GM12878 (cell line): Measurements from ENCODE around the gene PRKG1. TPM values are rescaled to one million over a fixed set of nuclear protein-coding genes. Genes with fewer than 3 reads are reported as not detected.
A peak's percentile ranks its signal among the peaks of the same experiment; 100 is the strongest.

ENCODE experiments used
- ATAC-seq: fragments of 200-7000 bp; cut with Tn5 transposase; 3 replicates; pipeline ENCODE4 v1.9.1; 2020; ENCODE audit warnings: mild to moderate bottlenecking, moderate library complexity
- BruUV-seq: library from RNA; stranded (reverse); fragments of 400-500 nt; replicated peaks from 2 replicates; lab custom pipeline; 2021; lab: Mats Ljungman, UMichigan
- CTCF ChIA-PET: fragments of 300-600 bp; sonication (Branson Sonifier 250); formaldehyde crosslinking; extraction: SDS; loops from one replicate; lab custom pipeline; 2021; ENCODE audit warnings: inconsistent platforms; lab: Yijun Ruan, JAX
- POLR2A ChIA-PET: fragments of 350-600 bp; formaldehyde crosslinking; extraction: SDS; loops from one replicate; lab custom pipeline; 2021; ENCODE audit warnings: inconsistent platforms; lab: Charles Lee
- RAD21 ChIA-PET: fragments of 300-600 bp; sonication (Branson Sonifier 250); formaldehyde crosslinking; loops from one replicate; lab custom pipeline; 2023; ENCODE audit warnings: antibody characterized with exemption; ENCODE audit not compliant: unreplicated experiment; lab: Charles Lee
- SMC1A ChIA-PET: fragments of 300-600 bp; sonication (Branson Sonifier 250); formaldehyde crosslinking; loops from one replicate; lab custom pipeline; 2023; ENCODE audit not compliant: unreplicated experiment, uncharacterized antibody; lab: Charles Lee
- DNase-seq: peaks from one replicate; pipeline ENCODE4 v3.0.0-alpha.2; 2011; ENCODE audit warnings: low read depth, low spot score
- FAIRE-seq: peaks from 3 replicates; lab custom pipeline; 2011; peaks lifted over from hg19 to GRCh38; lab: Jason Lieb, UNC
- H2AFZ ChIP-seq: 2 replicates; pipeline ENCODE4 v1.6.0; 2011; ENCODE audit warnings: low read depth, low read length, control low read depth; ENCODE audit not compliant: control insufficient read depth
- H3K27ac ChIP-seq: 2 replicates; pipeline ENCODE4 v1.5.1; 2011; ENCODE audit warnings: control low read depth; ENCODE audit not compliant: control insufficient read depth, insufficient read depth
- H3K27me3 ChIP-seq, 2 experiments: replicated peaks in 1 of 2; 2 replicates each; pipeline versions ENCODE4 v1.6.0 to v1.6.1; 2011; ENCODE audit warnings: low read length in 1 of 2; ENCODE audit not compliant: control insufficient read depth in 2 of 2, insufficient read depth in 2 of 2
- H3K36me3 ChIP-seq, 2 experiments: 2 replicates each; pipeline ENCODE4 v1.5.1; 2011; ENCODE audit warnings: low read length in 1 of 2; ENCODE audit not compliant: control insufficient read depth in 2 of 2, insufficient read depth in 2 of 2
- H3K4me1 ChIP-seq: 2 replicates; pipeline ENCODE4 v1.6.1; 2011; ENCODE audit warnings: mild to moderate bottlenecking, low read length, moderate library complexity, mixed read lengths; ENCODE audit not compliant: control insufficient read depth, insufficient read depth
- H3K4me2 ChIP-seq: 2 replicates; pipeline ENCODE4 v1.6.0; 2011; ENCODE audit warnings: control low read depth; ENCODE audit not compliant: control insufficient read depth, insufficient read depth
- H3K4me3 ChIP-seq: fragments of 200-600 bp; sonication (generic); 2 replicates; pipeline ENCODE4 v1.5.1; 2016
- H3K79me2 ChIP-seq: 2 replicates; pipeline ENCODE4 v1.6.0; 2011; ENCODE audit warnings: low read length; ENCODE audit not compliant: control insufficient read depth, insufficient read depth
- H3K9ac ChIP-seq: 2 replicates; pipeline ENCODE4 v1.8.0; 2011; ENCODE audit warnings: low read length, control low read depth, mixed read lengths; ENCODE audit not compliant: control insufficient read depth, insufficient read depth
- H3K9me3 ChIP-seq: replicated peaks from 3 replicates; pipeline ENCODE4 v1.5.1; 2011; ENCODE audit warnings: mild to moderate bottlenecking, low read length; ENCODE audit not compliant: control insufficient read depth, insufficient read depth
- H4K20me1 ChIP-seq: 2 replicates; pipeline ENCODE4 v1.6.0; 2011; ENCODE audit not compliant: control insufficient read depth, insufficient read depth
- CBX5 ChIP-seq: sonication (generic); IDR thresholded peaks from 2 replicates; pipeline ENCODE4 v1.6.1; 2016; ENCODE audit warnings: low read depth, moderate library complexity, mild to moderate bottlenecking, inconsistent platforms
- CHD2 ChIP-seq: IDR thresholded peaks from 2 replicates; pipeline ENCODE4 v1.6.1; 2011; ENCODE audit warnings: low read depth, low read length, improper control_type of control experiment, borderline replicate concordance
- FOS ChIP-seq: IDR thresholded peaks from 3 replicates; pipeline ENCODE4 v1.6.1; 2011; ENCODE audit warnings: borderline replicate concordance; ENCODE audit not compliant: insufficient read length; ENCODE audit errors: extremely low read depth
- HDAC6 ChIP-seq: fragments of 200-600 bp; sonication (generic); IDR thresholded peaks from one replicate; pipeline ENCODE4 v1.8.0; 2017; ENCODE audit warnings: antibody characterized with exemption; ENCODE audit not compliant: unreplicated experiment
- NR2C1 ChIP-seq: fragments of 450-650 bp; IDR thresholded peaks from 2 replicates; pipeline ENCODE4 v1.6.1; 2017; ENCODE audit warnings: antibody characterized with exemption, mild to moderate bottlenecking, moderate library complexity
- RB1 ChIP-seq: fragments of 450-650 bp; formaldehyde crosslinking; IDR thresholded peaks from 2 replicates; pipeline ENCODE4 v1.6.1; 2017; ENCODE audit warnings: mild to moderate bottlenecking, borderline replicate concordance
- RCOR1 ChIP-seq: conservative IDR thresholded peaks from 2 replicates; pipeline ENCODE4 v1.6.1; 2012; ENCODE audit warnings: low read depth, low read length, improper control_type of control experiment
- SUZ12 ChIP-seq: fragments of 200-600 bp; sonication (generic); IDR thresholded peaks from one replicate; pipeline ENCODE4 v1.6.1; 2018; ENCODE audit warnings: antibody characterized with exemption, mild to moderate bottlenecking; ENCODE audit not compliant: unreplicated experiment
- ZNF274 ChIP-seq: IDR thresholded peaks from one replicate; pipeline ENCODE4 v1.8.0; 2011; ENCODE audit not compliant: insufficient read length, insufficient read depth
- whole genome bisulfite sequencing: methylation state at CpG from one replicate; pipeline ENCODE4 v1.1.6; 2016; ENCODE audit warnings: low lambda C conversion rate; ENCODE audit not compliant: insufficient replicate concordance, insufficient coverage; ENCODE audit errors: missing lambda C conversion rate; 5-methylcytosine and 5-hydroxymethylcytosine counted together
- in situ Hi-C: fragments of 300-500 bp; cut with MboI; formaldehyde crosslinking; loops from 9 replicates; pipeline ENCODE4 v1.14.3; 2018; ENCODE audit warnings: mixed read lengths
- intact Hi-C: fragments of 100-400 bp; cut with micrococcal nuclease; formaldehyde crosslinking; loops from one replicate; pipeline ENCODE4 v1.14.2; 2022; ENCODE audit not compliant: unreplicated experiment
- polyA plus RNA-seq, 11 experiments: library from polyadenylated mRNA; depleted of rRNA in 4 of 11; unstranded in 6 of 11; stranded (reverse) in 5 of 11; fragments of >200 nt; fragmentation: Nextera tagmentation in 4 of 11; fragmentation: Illumina TruSeq in 1 of 11; extraction: Ambion mirVana in 4 of 11; extraction: Trizol in 1 of 11; gene quantifications; 1 replicate in 1 of 11; 2 replicates in 10 of 11; pipeline versions ENCODE4 v1.2.1 to v1.2.3, GENCODE V29; 2011 to 2016; ENCODE audit warnings: inconsistent platforms in 2 of 11, missing spikeins in 2 of 11, low read depth in 1 of 11
- total RNA-seq, 4 experiments: library from RNA; depleted of rRNA in 3 of 4; stranded (reverse); fragments of >200 nt in 3 of 4; fragmentation: Illumina TruSeq in 1 of 4; extraction: Trizol in 1 of 4; gene quantifications; 2 replicates each; pipeline versions ENCODE4 v1.2.1 to v1.2.3, GENCODE V29; 2013 to 2021
- TF ChIP-seq, protein P1 (sequence below): fragments of 450-650 bp; IDR thresholded peaks from 2 replicates; pipeline ENCODE4 v1.6.1; 2018; ENCODE audit warnings: mild to moderate bottlenecking, low read depth, moderate library complexity; ENCODE audit not compliant: partially characterized antibody

The PRKG1 gene
- total and polyA plus RNA-seq, 10 of the 15 experiments (the other 5 are each of a cell fraction or from before 2014, with no cell fraction given): 0.04 to 0.05 TPM; not detected in 8

DNA sequence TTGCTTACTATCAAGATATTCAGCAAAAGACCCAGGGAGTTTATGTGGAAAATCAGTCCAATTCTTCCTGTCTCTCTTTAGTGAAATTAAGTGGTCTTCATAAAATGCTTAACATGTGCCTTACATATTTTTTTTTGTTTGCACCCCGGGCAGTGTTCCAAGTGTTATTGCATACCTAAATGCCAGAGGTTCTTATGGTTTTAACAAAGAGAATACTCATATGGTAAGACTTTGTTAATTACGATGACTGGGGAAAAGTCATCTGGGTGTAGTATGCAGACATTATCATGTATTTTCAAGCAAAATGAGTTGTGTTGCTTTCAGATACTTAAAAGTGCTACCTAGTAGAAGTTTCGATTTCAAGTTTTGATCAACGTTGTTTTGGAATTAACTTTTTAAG is 82.6 kb downstream of the PRKG1 start:
- POLR2A ChIA-PET: no interaction called here
- no peak overlapping the region for H3K9ac ChIP-seq
- no peak for TF ChIP-seq SUZ12
- no peak for TF ChIP-seq CBX5
- no peak for TF ChIP-seq RCOR1
- no peak for TF ChIP-seq FOS
- no peak for TF ChIP-seq CHD2
- TF ChIP-seq, protein P1, sequence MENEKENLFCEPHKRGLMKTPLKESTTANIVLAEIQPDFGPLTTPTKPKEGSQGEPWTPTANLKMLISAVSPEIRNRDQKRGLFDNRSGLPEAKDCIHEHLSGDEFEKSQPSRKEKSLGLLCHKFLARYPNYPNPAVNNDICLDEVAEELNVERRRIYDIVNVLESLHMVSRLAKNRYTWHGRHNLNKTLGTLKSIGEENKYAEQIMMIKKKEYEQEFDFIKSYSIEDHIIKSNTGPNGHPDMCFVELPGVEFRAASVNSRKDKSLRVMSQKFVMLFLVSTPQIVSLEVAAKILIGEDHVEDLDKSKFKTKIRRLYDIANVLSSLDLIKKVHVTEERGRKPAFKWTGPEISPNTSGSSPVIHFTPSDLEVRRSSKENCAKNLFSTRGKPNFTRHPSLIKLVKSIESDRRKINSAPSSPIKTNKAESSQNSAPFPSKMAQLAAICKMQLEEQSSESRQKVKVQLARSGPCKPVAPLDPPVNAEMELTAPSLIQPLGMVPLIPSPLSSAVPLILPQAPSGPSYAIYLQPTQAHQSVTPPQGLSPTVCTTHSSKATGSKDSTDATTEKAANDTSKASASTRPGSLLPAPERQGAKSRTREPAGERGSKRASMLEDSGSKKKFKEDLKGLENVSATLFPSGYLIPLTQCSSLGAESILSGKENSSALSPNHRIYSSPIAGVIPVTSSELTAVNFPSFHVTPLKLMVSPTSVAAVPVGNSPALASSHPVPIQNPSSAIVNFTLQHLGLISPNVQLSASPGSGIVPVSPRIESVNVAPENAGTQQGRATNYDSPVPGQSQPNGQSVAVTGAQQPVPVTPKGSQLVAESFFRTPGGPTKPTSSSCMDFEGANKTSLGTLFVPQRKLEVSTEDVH: no peak
- no peak for TF ChIP-seq NR2C1
- TF ChIP-seq HDAC6: no peak
- no peak for TF ChIP-seq ZNF274
- no peak for TF ChIP-seq RB1
- TF ChIP-seq, all 136 proteins: peak for 0
- SMC1A ChIA-PET: no interaction called here
- no peaks in the 10 kb centered on the region; a peak in 1 of 4 replicates for H3K27me3 ChIP-seq
- no peak overlapping the region for H3K27ac ChIP-seq
- ATAC-seq (no peak), FAIRE-seq (peak; percentile 23), DNase-seq (no peak)
- H2AFZ ChIP-seq: no peak overlapping the region
- 13% methylated on average over 4 of the region's 4 CpGs for WGBS
- in situ Hi-C loops: no loop called here
- BruUV-seq: no TSS peak
- no peak overlapping the region for H3K4me3 ChIP-seq
- intact Hi-C loops: no loop called here
- H3K4me2 ChIP-seq: no peak overlapping the region
- H3K36me3 ChIP-seq: no peaks in the 10 kb centered on the region
- no peaks in the 10 kb centered on the region for H4K20me1 ChIP-seq
- no peaks in the 10 kb centered on the region for H3K79me2 ChIP-seq
- no peaks in the 10 kb centered on the region for H3K9me3 ChIP-seq
- CTCF ChIA-PET: no interaction called here
- no peaks in the 10 kb centered on the region for H3K4me1 ChIP-seq
- RAD21 ChIA-PET: no interaction called here
